HG03469 (cell line): ENCODE measurements around the gene ENTR1.

Experiments
- ATAC-seq: cut with Tn5 transposase; IDR thresholded peaks from one replicate; pipeline ENCODE4 v1.9.1; 2021; ENCODE audit warnings: mild to moderate bottlenecking, moderate library complexity, moderate number of reproducible peaks; ENCODE audit not compliant: unreplicated experiment

The ENTR1 gene

GRCh38 chr9:136379003-136379287 is 31.5 kb downstream of the ENTR1 start:
- ATAC-seq: no peak

DNA sequence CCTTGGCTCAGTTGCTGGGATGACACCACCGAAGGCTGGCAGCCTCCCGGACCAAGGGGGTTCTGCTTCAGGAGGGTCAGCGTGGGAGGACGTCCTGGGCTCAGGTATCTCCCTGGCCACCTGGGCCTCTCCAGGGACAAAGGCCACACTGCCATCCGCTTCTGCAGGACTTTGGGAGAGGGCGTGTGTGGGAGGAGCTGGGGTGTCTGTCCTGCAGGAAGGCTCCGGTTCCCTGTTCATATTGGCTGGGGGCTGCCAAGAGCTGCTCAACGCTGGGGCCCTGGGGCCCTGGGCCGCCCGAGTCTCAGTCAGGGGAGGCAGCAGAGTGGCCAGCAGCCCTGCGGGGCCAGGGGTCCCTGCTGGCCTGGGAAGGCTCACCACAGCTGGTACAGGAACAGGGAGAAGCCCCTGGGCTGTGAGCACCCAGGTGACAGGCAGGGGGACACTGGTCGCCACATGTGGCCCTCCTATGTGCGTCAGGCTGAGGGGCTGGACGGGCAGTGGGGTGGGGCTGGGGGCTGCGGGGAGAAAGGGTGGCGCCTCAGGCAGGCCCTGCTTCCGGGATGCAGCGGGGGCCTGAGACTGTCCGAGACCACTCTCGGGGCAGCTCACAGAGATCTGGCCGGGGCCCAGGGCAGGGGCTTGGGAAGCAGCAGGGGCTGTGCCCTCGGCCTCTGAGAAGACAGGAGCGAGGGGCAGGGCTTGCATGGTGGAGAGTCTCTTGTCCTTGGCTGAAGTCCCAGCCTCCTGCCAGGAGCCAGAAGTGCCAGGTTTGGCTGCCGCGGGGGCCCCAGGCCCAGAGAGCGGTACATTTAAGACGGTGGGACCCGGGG is 32.0 kb downstream of the ENTR1 start:
- ATAC-seq: no peak

- ATAC-seq: no peak
These were observed 32.9 kb downstream of the ENTR1 start for GRCh38 chr9:136377341-136378169.

DNA sequence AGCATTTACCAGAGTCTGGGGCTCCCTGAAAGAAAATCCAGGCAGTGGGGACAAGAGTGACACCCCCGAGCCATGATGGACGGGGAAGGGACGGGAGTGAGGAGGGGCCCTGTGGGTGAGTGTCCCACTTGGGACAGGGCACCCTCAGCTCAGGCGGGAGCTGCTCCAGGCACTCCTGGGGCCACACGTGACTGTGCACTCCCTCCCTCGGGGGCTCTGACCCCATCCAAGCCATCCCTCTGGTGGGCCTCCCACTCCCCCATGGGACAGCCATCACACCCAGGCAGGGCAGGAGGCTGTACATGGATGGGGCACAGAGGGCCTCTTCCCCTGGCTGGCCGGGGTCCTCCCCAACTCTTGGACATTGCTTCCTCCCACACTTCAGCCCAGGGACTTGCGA is 34.0 kb downstream of the ENTR1 start:
- no peak for ATAC-seq

DNA sequence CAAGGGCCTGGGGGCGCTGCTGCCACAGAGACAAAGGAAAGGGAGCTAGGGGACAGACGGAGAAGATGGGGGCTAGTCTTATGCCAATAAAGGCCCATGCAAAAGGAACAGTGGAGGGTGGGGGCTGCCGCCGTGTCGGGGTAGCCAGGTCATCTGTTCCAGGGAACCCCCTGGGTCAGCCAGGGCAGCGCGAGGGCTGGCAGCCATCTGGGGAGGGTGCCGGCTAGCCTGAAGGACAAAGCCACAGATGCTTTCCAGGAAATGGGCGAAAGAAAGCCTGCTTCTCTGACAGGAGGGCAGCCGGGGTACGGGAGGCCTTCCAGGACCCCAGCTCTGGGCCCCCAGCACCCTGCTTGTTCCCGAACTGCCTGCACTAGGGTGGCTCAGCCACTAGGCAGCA is 35.3 kb downstream of the ENTR1 start:
- ATAC-seq: no peak

GRCh38 chr9:136374183-136374575 is 36.2 kb downstream of the ENTR1 start:
- ATAC-seq: no peak

- ATAC-seq: no peak
These were observed 36.9 kb downstream of the ENTR1 start, which contains the start of gene CARD9 for GRCh38 chr9:136373300-136374182. Gene CARD9, minus strand, starts transcription at chr9:136373669. Its CDS starts 1,591 bp downstream, at chr9:136372078.

DNA sequence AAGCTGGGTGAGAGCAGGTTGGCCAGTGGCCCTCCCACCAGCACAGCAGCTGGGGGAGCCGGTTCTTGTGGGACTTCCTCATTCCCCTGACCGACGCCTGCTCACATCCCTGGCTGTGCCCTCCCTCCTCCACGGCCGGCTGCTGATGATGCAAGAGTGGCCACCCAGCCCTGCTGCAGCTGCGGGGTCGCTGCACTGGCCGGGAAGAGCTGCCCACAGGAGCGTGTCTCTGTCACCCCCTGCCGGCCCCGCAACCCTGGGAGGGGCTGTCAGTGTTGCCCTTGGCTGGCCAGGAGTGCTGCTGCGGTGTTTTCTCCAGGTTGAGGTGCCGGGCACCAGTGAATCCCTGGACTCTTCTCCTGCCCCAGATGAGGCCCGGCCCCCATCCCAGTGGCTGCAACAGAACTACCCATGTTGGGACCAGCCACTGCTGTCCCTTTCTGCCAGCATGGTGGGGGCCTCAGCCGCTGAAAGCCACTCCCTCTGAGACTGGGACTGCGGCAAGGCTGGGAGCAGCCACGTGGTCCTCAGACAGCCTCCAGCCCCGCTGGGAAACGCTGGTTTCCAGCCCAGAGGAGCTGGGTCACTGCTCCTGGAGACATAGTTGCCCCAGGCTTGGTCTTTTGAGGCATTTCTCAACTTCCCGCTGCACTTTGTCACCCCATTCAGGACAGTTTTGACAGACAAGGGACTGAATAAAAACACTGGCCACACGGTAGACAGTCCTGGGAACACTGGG is 37.7 kb downstream of the ENTR1 start:
- no peak for ATAC-seq

- no peak for ATAC-seq
These were observed 38.4 kb downstream of the ENTR1 start for GRCh38 chr9:136372006-136372405.

DNA sequence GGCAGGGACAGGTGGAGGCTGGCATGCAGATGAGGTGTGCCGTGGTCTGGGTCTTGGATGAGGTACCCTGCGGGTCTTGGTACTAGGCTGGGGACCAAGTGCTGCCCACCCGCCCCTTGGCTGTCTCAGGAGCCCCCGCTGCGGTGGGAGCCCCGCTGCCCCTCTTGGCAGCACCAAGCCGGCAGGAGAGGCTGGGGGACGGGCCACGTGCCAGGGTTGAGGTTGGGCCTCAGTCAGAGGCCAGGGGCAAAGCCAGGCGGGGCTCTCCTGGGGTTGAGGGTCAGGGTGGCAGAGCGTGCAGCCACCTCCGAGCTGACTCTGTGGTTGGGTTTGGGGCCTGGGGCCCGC is 38.9 kb downstream of the ENTR1 start:
- ATAC-seq: no peak

DNA sequence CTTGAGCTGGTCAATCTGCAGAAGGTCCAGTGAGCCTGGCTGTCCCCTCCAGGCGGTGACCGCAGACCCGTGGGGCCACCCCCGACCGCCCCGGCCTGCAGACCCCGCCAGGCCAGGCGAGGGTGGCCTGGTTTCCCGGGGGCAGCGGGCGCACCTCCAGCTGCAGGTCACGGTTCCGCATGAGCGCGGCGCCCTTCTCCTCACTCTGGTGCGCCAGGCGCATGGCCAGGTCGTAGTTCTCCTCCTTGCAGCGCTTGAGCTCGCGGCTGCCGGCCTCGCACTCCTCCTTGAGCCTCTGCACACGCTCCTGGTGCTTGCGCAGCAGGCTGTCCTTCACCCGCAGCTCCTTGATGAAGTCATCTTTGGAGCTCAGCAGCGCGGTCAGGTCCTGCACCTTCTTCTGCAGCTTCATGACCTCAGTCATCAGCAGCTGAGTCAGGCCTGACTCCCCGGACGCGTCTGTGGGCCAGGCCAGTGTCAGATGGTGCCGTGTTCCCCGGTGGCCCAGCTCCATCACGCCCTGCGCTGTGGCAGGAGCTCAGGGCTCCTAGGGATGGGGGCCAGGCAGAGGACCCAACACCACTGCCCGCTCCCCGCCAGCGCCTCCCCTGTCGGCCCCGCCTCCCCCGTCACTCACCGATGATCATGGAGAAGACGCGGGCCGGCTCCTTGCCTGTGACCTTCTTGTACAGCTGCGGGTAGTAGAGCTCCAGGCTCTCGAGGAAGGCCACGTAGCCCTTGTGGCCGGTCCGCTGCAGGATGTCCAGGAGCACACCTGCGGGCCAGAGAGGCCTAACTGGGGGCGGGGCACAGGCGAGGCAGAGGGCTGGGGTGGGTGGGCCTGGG is 39.5 kb downstream of the ENTR1 start:
- ATAC-seq: no peak

GRCh38 chr9:136370037-136370436 is 40.4 kb downstream of the ENTR1 start:
- ATAC-seq: no peak

DNA sequence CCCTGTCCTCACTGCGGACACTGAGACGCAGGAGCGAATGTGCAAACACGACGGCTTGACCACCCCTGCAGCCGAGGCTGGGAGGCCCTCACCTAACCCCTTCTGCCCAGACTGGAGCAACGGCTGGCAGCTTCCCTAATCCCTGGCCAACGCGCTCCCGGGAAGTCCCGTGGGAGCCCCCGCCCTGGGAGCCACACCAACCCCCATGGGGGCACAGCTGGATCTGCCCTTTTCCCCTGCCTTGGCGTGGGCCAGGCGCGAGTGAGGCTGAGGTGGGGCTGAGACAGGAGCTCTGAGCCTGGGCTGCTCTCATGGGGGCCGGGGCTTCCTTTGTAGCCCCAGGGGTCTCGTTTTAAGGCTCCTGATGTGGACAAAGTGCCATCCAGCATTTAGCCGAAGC is 42.2 kb downstream of the ENTR1 start:
- no peak for ATAC-seq

- no peak for ATAC-seq
These were observed 42.9 kb downstream of the ENTR1 start for GRCh38 chr9:136367296-136368145.

DNA sequence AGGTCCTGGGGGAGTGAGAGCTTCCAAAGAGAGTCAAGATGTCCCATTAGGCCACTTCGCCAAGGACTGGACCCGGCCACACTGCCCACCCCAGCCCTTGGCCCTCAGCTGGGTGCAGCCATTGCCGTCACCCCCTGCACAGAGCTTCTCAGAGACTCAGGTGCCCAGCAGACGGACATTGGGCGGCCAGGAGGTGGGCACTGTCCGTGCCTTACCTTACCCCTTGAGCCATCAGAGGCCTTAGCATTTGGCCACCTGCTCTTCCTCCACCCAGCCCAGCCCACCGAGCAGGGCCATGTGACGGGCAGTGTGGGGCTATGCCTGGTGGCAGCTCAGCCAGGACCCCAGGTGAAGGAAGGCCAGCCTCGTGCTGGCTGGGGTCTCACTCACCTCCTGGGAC is 43.6 kb downstream of the ENTR1 start:
- no peak for ATAC-seq

DNA sequence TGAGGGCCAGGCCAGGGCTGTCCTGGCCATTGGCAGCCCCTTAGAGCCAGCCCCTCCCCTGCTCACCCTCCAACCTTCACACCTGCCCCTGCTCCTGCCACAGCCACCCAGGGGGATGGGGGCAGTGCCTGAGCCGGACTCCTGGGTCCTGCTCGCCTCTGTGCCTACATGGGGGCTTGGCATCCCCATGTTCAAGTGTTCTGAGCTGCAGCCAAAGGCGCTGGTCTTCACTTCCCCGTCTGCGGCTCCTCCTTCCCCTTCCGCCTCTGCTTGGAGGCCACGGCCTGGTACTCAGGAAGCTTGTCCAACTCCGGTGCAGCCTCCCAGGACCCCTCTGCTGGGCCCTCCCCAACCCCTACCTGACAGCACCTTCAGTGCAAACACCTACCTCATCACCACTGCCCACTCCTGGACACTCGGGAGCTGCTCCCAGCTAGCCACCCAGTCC is 44.6 kb downstream of the ENTR1 start:
- no peak for ATAC-seq

- no peak for ATAC-seq
These were observed 45.3 kb downstream of the ENTR1 start for GRCh38 chr9:136364942-136365774.
